GM12873 (cell line): Measurements from ENCODE around the gene CLRN2.

Source experiments
- TF ChIP-seq, protein P1 (sequence below): IDR thresholded peaks from 2 replicates; pipeline ENCODE4 v1.5.1; 2012; ENCODE audit warnings: low read depth, mild to moderate bottlenecking, moderate library complexity, low read length, control low read depth; ENCODE audit not compliant: insufficient read depth; ENCODE audit errors: missing control alignments

CLRN2 gene

GRCh38 chr4:17558941-17559708, 44.2 kb downstream of the CLRN2 start:
- TF ChIP-seq, protein P1, sequence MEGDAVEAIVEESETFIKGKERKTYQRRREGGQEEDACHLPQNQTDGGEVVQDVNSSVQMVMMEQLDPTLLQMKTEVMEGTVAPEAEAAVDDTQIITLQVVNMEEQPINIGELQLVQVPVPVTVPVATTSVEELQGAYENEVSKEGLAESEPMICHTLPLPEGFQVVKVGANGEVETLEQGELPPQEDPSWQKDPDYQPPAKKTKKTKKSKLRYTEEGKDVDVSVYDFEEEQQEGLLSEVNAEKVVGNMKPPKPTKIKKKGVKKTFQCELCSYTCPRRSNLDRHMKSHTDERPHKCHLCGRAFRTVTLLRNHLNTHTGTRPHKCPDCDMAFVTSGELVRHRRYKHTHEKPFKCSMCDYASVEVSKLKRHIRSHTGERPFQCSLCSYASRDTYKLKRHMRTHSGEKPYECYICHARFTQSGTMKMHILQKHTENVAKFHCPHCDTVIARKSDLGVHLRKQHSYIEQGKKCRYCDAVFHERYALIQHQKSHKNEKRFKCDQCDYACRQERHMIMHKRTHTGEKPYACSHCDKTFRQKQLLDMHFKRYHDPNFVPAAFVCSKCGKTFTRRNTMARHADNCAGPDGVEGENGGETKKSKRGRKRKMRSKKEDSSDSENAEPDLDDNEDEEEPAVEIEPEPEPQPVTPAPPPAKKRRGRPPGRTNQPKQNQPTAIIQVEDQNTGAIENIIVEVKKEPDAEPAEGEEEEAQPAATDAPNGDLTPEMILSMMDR = no peak

DNA sequence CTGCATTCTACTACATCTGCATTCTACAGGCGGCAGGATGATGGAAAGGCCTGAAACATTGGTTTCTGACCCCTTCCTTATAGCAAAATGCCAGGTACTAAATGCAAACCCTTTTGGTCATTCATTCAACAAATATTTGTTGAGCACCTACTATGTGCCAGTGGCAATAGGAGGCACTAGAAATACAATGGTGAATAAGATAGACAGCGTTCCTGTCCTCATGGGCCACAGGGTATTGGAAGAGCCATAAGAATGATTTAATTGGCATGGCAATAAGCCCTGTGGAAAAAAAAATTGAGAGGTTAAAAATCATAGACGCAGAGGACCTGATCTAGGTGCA, 44.7 kb downstream of the CLRN2 start:
- TF ChIP-seq, protein P1 = no peak

GRCh38 chr4:17560065-17560673, 45.2 kb downstream of the CLRN2 start:
- TF ChIP-seq, protein P1 = no peak

GRCh38 chr4:17561195-17561909, 46.4 kb downstream of the CLRN2 start:
- TF ChIP-seq, protein P1 = no peak

GRCh38 chr4:17562157-17562556, 47.2 kb downstream of the CLRN2 start:
- TF ChIP-seq, protein P1 = peak; percentile 35

DNA sequence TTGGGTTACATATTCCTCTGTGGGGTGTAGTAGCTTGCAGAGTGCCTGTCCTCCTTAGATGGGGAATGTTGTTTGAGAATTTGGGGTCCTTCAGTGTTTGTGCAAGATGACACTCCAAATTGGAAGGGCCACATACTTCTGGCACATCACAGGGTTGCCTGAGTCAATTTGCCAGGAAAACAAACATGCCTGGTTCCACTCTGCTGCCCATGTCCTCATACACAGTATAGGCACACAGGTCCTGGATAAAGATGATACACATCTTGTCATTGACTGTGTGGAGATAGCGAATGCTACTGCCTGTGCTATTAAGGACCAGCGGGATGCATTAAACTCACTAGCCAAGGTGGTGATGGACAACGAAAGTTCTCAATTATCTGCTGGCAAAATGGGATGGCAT, 50.9 kb downstream of the CLRN2 start:
- TF ChIP-seq, protein P1 = no peak

DNA sequence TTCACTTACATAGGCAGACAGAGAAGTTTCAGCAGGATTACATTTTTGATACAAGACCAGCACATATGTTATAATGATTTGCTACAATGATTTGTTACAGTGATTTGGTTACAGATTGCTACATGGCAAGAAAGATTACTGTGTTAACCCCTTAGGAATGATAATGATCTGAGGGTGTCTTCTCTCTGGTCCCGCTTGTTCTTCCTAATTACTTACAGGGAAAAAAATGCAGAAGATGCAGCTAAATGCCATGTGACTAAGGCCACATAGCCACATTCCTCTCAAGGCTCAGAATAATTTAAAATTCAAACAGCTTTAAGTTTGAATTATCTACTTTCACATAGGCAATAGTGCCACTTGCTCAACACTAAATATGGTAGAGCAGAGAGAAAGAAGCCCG, 52.3 kb downstream of the CLRN2 start:
- TF ChIP-seq, protein P1 = no peak
